ENCODE measurements around the gene HTR2B.
"Not testable (repeated sequence)": the region's sequence is repeated elsewhere in the genome, so short reads cannot be mapped to it uniquely, and the experiment has no call there.

Gene HTR2B

GRCh38 chr2:231115651-231116050, 9.2 kb downstream of the HTR2B start:
- H3K4me3 ChIP-seq (ENCODE audit: low read depth, low read length), result no peak overlapping the region
- DNase-seq (ENCODE audit: low read depth), result no peak
- TF ChIP-seq CTCF (conservative IDR thresholded peaks at IDR 0.05; ENCODE audit: low read depth, low read length), result no peak

- H3K4me3 ChIP-seq (ENCODE audit: low read depth, low read length), result no peak overlapping the region
- no peak for DNase-seq (ENCODE audit: low read depth)
- no peak for TF ChIP-seq CTCF (conservative IDR thresholded peaks at IDR 0.05; ENCODE audit: low read depth, low read length)
Observed at GRCh38 chr2:231113489-231113888, 11.4 kb downstream of the HTR2B start.

GRCh38 chr2:231111987-231112386, 12.9 kb downstream of the HTR2B start:
- peak; percentile 66 for DNase-seq (ENCODE audit: low read depth)
- TF ChIP-seq CTCF (conservative IDR thresholded peaks at IDR 0.05; ENCODE audit: low read depth, low read length), result no peak
- no peak overlapping the region for H3K4me3 ChIP-seq (ENCODE audit: low read depth, low read length)

GRCh38 chr2:231110551-231110950, 14.3 kb downstream of the HTR2B start:
- no peak overlapping the region for H3K4me3 ChIP-seq (ENCODE audit: low read depth, low read length)
- TF ChIP-seq CTCF (conservative IDR thresholded peaks at IDR 0.05; ENCODE audit: low read depth, low read length), result peak; percentile 47
- peak; percentile 82 for DNase-seq (ENCODE audit: low read depth)

- no peak overlapping the region for H3K4me3 ChIP-seq (ENCODE audit: low read depth, low read length)
- DNase-seq (ENCODE audit: low read depth), result peak; percentile 88
- peak; percentile 88 for TF ChIP-seq CTCF (conservative IDR thresholded peaks at IDR 0.05; ENCODE audit: low read depth, low read length)
Observed at GRCh38 chr2:231104115-231104713, 20.6 kb downstream of the HTR2B start.

- TF ChIP-seq CTCF (conservative IDR thresholded peaks at IDR 0.05; ENCODE audit: low read depth, low read length), result no peak
- no peak overlapping the region for H3K4me3 ChIP-seq (ENCODE audit: low read depth, low read length)
- peak; percentile 64 for DNase-seq (ENCODE audit: low read depth)
Observed at GRCh38 chr2:231102772-231103171, 22.1 kb downstream of the HTR2B start.

GRCh38 chr2:231100990-231101389, 23.9 kb downstream of the HTR2B start:
- TF ChIP-seq CTCF (conservative IDR thresholded peaks at IDR 0.05; ENCODE audit: low read depth, low read length), result no peak
- no peak overlapping the region for H3K4me3 ChIP-seq (ENCODE audit: low read depth, low read length)
- no peak for DNase-seq (ENCODE audit: low read depth)

GRCh38 chr2:231100321-231100720, 24.5 kb downstream of the HTR2B start:
- H3K4me3 ChIP-seq (ENCODE audit: low read depth, low read length); DNase-seq (ENCODE audit: low read depth): not testable (repeated sequence)

All from choroid plexus epithelial cell (primary cell).